Body of pancreas (tissue), 4 donors: ENCODE data around the gene ARHGAP32.

Experiments used
- CTCF ChIP-seq, 7 experiments: fragments of 450-650 bp in 4 of 7; fragments of 200-600 bp in 3 of 7; sonication (generic) in 3 of 7; IDR thresholded peaks; one replicate each; pipeline ENCODE4 v1.5.1; 2016 to 2019; ENCODE audit warnings: antibody characterized with exemption in 7 of 7
- POLR2A ChIP-seq, 3 donors: fragments of 450-650 bp; IDR thresholded peaks; one replicate each; pipeline ENCODE4 v1.6.1; 2016; ENCODE audit warnings: antibody characterized with exemption in 3 of 3, mild to moderate bottlenecking in 2 of 3

DNA sequence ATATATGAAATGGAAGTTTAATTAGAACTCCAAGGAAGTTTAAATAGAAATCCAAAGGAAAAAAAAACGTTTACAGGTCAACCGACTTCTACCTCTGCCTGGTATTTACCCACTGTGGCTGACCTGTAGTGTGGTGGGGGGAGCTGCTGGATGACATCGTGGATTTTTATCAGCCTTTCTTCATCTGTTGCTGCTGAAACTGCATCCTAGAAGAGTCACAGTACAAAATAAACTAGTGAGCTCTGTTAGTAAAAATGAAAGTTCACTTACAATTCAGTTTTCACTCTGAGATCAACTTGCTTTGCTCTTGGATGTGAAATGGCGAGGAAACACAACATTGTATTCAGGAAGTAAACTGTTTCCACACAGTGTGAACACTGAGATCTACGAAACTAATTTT, 206.2 kb downstream of the ARHGAP32 start:
- no peak for TF ChIP-seq CTCF (IDR thresholded peaks at IDR 0.05)
- no peak for TF ChIP-seq POLR2A (IDR thresholded peaks at IDR 0.05)
